Astrocyte of the spinal cord (primary cell): Measurements from ENCODE around the gene CCNI2.

Source experiments
- DNase-seq: peaks from one replicate; pipeline ENCODE4 v3.0.0; 2011; ENCODE audit warnings: low read depth, low spot score
- H3K4me3 ChIP-seq: 2 replicates; pipeline ENCODE4 v1.5.1; 2011; ENCODE audit warnings: low read depth, mild to moderate bottlenecking, low read length, moderate library complexity
- CTCF ChIP-seq: IDR thresholded peaks from 2 replicates; pipeline ENCODE4 v1.5.1; 2012; ENCODE audit warnings: low read depth, mild to moderate bottlenecking, low read length, inconsistent platforms
- in situ Hi-C: cut with HindIII; loops from 2 replicates; pipeline ENCODE4 v1.10.0; 2017; ENCODE audit warnings: low sequenced_read_pairs

The CCNI2 gene

DNA sequence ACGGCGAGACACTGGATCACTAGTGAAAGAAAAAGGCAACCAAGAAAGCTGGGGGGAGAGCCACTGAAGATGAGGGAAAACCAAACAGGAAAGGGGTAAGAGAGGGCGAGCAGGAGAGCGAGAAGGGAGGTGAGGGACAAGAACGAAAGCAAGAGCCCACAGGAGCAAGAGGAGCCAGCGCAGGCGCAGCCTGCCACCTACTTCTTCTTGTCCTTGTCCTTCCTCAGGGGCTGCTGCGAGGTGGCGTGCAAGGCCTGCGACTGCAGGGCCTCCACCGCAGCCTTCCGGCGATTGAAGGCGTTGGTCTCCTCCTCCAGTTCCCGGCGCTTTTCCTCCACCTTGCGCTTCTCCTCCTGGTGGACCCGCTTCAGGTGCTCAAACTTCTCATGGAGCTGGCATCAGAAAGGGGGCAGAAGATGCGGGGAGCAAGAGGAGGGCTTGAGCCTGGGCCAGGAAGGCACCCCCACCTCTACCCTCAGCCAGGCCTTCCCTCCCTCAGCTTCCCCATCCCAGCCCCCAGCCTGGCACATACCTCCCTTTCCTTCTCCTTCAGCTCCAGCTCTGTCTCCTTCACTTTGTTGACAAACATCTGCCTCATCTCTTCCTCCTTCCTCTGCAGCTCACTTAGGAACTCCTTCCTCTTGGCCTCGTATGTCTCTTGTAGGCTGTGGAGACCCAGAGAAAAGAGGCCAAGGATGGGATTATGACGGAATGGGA, 13.5 kb downstream of the CCNI2 start:
- no peak for TF ChIP-seq CTCF
- in situ Hi-C loops = no loop called here
- no peak overlapping the region for H3K4me3 ChIP-seq
- no peak for DNase-seq

DNA sequence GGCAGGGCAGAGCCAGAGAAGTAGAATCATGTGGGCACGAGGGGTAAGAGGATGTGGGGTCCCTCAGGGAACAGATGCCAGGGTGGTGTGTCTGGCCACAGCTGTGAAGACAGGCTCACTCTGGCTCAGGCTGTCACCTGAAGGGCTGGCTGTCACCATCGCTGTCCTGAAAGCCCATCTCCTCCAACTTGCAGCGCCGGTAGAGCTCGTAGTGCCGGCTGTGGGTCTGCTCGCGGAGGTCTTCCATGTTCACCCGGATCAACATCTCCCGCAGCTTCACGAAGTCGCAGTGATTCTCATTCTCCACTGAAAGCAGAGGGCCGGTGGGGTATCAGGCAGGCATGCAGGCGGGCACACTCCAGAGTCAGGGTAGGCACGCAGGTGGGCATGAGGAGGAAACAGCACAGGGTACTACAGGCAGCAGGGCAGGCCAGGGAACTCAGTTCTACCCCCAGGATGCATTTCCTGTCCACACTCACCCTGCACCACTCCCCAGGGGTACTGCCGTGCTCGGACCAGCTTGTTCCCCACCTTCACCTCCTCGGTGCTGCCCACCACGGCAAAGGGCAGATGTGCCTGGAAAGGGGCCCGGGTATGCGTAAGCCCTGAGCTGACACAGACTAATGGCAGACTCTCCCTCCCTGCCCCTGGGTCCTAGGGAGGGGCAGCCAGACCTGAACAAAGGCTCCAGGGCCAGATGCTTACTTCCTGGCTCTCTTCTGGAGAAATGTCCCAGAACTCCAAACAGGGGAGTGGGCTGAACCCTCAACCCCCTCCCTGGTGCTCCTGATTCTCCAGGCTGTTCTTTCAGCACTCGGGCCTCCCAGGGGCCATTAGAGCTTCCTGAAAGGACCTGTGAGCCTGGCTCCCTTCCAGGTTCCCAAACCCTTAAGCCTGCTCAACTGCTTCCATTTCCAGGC, 14.4 kb downstream of the CCNI2 start:
- no peak for DNase-seq
- no peak overlapping the region for H3K4me3 ChIP-seq
- no peak for TF ChIP-seq CTCF
- in situ Hi-C loops = no loop called here

- no peak for TF ChIP-seq CTCF
- in situ Hi-C loops = no loop called here
- no peak for DNase-seq
- H3K4me3 ChIP-seq = no peak overlapping the region
These were observed 15.2 kb downstream of the CCNI2 start for GRCh38 chr5:132762246-132763000.

GRCh38 chr5:132763181-132764036, 16.2 kb downstream of the CCNI2 start:
- TF ChIP-seq CTCF = no peak
- DNase-seq = no peak
- no peak overlapping the region for H3K4me3 ChIP-seq
- in situ Hi-C loops = no loop called here

- H3K4me3 ChIP-seq = no peak overlapping the region
- DNase-seq = no peak
- in situ Hi-C loops = no loop called here
- TF ChIP-seq CTCF = no peak
These were observed 16.8 kb downstream of the CCNI2 start for GRCh38 chr5:132764051-132764450.

GRCh38 chr5:132764671-132765238, 17.5 kb downstream of the CCNI2 start:
- no peak overlapping the region for H3K4me3 ChIP-seq
- in situ Hi-C loops = no loop called here
- DNase-seq = no peak
- TF ChIP-seq CTCF = no peak
